MCF 10A (cell line): Measurements from ENCODE around the gene WIF1. TPM values are rescaled to one million over a fixed set of nuclear protein-coding genes. Genes with fewer than 3 reads are reported as not detected.

Experiments
- BruUV-seq: library from RNA; stranded (reverse); fragments of 400-500 nt; replicated peaks from 2 replicates; lab custom pipeline; 2021; lab: Mats Ljungman, UMichigan
- CTCF ChIA-PET: fragments of 300-600 bp; sonication (Branson Sonifier 250); formaldehyde crosslinking; extraction: SDS; loops from one replicate; lab custom pipeline; 2021; ENCODE audit warnings: antibody characterized with exemption, inconsistent platforms; lab: Yijun Ruan, JAX
- POLR2A ChIA-PET: fragments of 300-600, 350-650 bp; sonication (Branson Sonifier 250); formaldehyde crosslinking; extraction: SDS; loops from one replicate; lab custom pipeline; 2020; ENCODE audit warnings: antibody characterized with exemption, inconsistent platforms; lab: Yijun Ruan, JAX
- DNase-seq: peaks from one replicate; pipeline ENCODE4 v3.0.0-alpha.2; 2018; ENCODE audit not compliant: unreplicated experiment
- H3K27ac Mint-ChIP-seq: one replicate; pipeline ENCODE4 v1.8.0; 2022; ENCODE audit warnings: mild to moderate bottlenecking, low read depth, mixed read lengths; ENCODE audit not compliant: unreplicated experiment
- H3K27me3 Mint-ChIP-seq: one replicate; pipeline ENCODE4 v1.8.0; 2022; ENCODE audit warnings: mixed read lengths; ENCODE audit not compliant: insufficient read depth, unreplicated experiment
- H3K36me3 Mint-ChIP-seq: one replicate; pipeline ENCODE4 v1.8.0; 2022; ENCODE audit warnings: mild to moderate bottlenecking, moderate library complexity, mixed read lengths; ENCODE audit not compliant: insufficient read depth, unreplicated experiment
- H3K4me1 Mint-ChIP-seq: one replicate; pipeline ENCODE4 v1.8.0; 2022; ENCODE audit warnings: mixed read lengths; ENCODE audit not compliant: insufficient read depth, unreplicated experiment
- H3K4me3 Mint-ChIP-seq: one replicate; pipeline ENCODE4 v1.8.0; 2022; ENCODE audit warnings: mild to moderate bottlenecking, moderate library complexity, mixed read lengths; ENCODE audit not compliant: unreplicated experiment
- H3K9me3 Mint-ChIP-seq: one replicate; pipeline ENCODE4 v1.8.0; 2022; ENCODE audit warnings: mixed read lengths; ENCODE audit not compliant: unreplicated experiment
- CTCF ChIP-seq: fragments of 200-600 bp; IDR thresholded peaks from one replicate; pipeline ENCODE4 v1.8.0; 2022; ENCODE audit warnings: antibody characterized with exemption, mild to moderate bottlenecking; ENCODE audit not compliant: unreplicated experiment
- intact Hi-C: fragments of 100-400 bp; cut with micrococcal nuclease; formaldehyde crosslinking; loops from 2 replicates; pipeline ENCODE4 v1.14.1; 2022
- total RNA-seq: library from RNA; stranded (reverse); gene quantifications from 2 replicates; pipeline ENCODE4 v1.2.3, GENCODE V29; 2022

Gene WIF1
- total RNA-seq, 1 experiment from 2014 or later: not detected

GRCh38 chr12:65025136-65025535, 96.0 kb downstream of the WIF1 start:
- Mint-ChIP-seq H3K9me3 (no peaks in the 10 kb centered on the region), H3K4me3 (no peak overlapping the region), H3K27ac (no peak overlapping the region), H3K36me3 (no peaks in the 10 kb centered on the region), H3K27me3 (peaks cover 86% of the 10 kb centered on the region), H3K4me1 (no peaks in the 10 kb centered on the region)
- no peak for DNase-seq
- intact Hi-C loops: no loop called here
- TF ChIP-seq CTCF: no peak
- CTCF ChIA-PET: no interaction called here
- POLR2A ChIA-PET: no interaction called here
- no TSS peak for BruUV-seq

- ChIA-PET POLR2A (interaction anchor here (0.6 kb wide), 1 partner anchor 103 kb away, joined by 4 read pairs; no protein-coding TSS in a partner anchor), CTCF (interaction anchor here (1.0 kb wide), 1 partner anchor 27 kb away, joined by 3 read pairs; no protein-coding TSS in a partner anchor)
- no TSS peak for BruUV-seq
- DNase-seq: no peak
- H3K4me1 Mint-ChIP-seq: no peaks in the 10 kb centered on the region
- H3K27me3 Mint-ChIP-seq: peaks cover 70% of the 10 kb centered on the region
- no peak overlapping the region for H3K27ac Mint-ChIP-seq
- no peaks in the 10 kb centered on the region for H3K36me3 Mint-ChIP-seq
- no peak for TF ChIP-seq CTCF
- no peak overlapping the region for H3K4me3 Mint-ChIP-seq
- H3K9me3 Mint-ChIP-seq: no peaks in the 10 kb centered on the region
- intact Hi-C loops: no loop called here
Measured at GRCh38 chr12:65023485-65023884, 97.6 kb downstream of the WIF1 start.

DNA sequence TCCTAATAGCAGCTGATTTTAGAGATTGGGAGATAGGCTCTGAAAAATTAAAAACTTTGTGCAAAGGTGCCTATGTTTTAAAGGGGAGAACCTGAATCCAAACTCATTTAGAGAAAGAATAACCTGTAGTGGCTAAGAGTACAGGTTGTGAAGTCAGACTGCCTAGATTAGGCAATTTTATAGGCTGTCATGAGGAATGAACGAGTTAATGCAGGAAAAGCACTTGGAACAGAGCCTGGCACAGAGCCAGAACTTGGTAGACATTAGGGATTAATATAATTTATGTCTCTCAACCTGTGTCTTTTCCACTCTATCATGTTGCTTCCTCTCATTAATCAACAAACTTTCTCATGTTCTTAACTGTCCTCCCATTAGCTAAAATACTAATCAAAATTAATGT, 98.1 kb downstream of the WIF1 start:
- Mint-ChIP-seq H3K4me1 (no peaks in the 10 kb centered on the region), H3K36me3 (no peaks in the 10 kb centered on the region), H3K9me3 (no peaks in the 10 kb centered on the region), H3K27ac (no peak overlapping the region), H3K27me3 (peaks cover 65% of the 10 kb centered on the region), H3K4me3 (no peak overlapping the region)
- ChIA-PET CTCF (interaction anchor here (1.0 kb wide), 1 partner anchor 27 kb away, joined by 3 read pairs; no protein-coding TSS in a partner anchor), POLR2A (no interaction called here)
- DNase-seq: peak; percentile 27
- intact Hi-C loops: no loop called here
- no TSS peak for BruUV-seq
- no peak for TF ChIP-seq CTCF

DNA sequence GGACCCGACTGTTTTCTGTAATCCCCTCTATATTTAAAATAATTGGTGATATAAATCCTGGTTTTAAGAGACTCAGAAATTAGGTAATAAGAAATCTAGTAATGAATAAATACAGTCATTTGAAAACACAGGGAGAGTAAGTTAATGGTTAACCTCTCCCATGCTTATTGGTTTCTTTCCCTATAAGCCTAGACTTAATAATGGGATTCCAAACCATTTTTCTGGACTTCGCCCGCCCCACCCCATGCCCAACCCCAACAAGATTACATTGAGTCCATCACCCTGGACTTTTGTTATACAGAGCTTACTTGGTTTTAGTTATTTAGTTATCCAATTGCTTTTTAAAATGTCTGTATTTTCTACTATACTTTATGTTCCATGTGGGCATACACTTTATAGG, 98.7 kb downstream of the WIF1 start:
- intact Hi-C loops: no loop called here

More for the DNA sequence above, 98.7 kb downstream of the WIF1 start:
- ChIA-PET POLR2A (no interaction called here), CTCF (interaction anchor here (1.0 kb wide), 1 partner anchor 26 kb away, joined by 3 read pairs; no protein-coding TSS in a partner anchor)
- Mint-ChIP-seq H3K27me3 (peaks cover 63% of the 10 kb centered on the region), H3K4me3 (no peak overlapping the region), H3K9me3 (no peaks in the 10 kb centered on the region), H3K27ac (no peak overlapping the region), H3K4me1 (no peaks in the 10 kb centered on the region), H3K36me3 (no peaks in the 10 kb centered on the region)
- no peak for DNase-seq
- no TSS peak for BruUV-seq
- TF ChIP-seq CTCF: no peak
